CD4-positive, alpha-beta memory T cell (primary cell): ENCODE measurements around the gene CD93. TPM values are rescaled to one million over a fixed set of nuclear protein-coding genes. Genes with fewer than 3 reads are reported as not detected.

ENCODE experiments used
- CTCF ChIA-PET: fragments of 350-600 bp; sonication (Branson Sonifier 250); formaldehyde crosslinking; loops from one replicate; lab custom pipeline; 2021; ENCODE audit warnings: inconsistent platforms; ENCODE audit not compliant: partially characterized antibody; lab: Charles Lee
- POLR2A ChIA-PET: fragments of 350-600 bp; sonication (Branson Sonifier 250); formaldehyde crosslinking; loops from one replicate; lab custom pipeline; 2021; ENCODE audit not compliant: partially characterized antibody; lab: Charles Lee
- DNase-seq, 5 donors: peaks; one replicate each; pipeline versions ENCODE4 v3.0.0 to v3.0.0-alpha.2; 2020 to 2022; ENCODE audit warnings: mixed read lengths in 1 of 5
- H3K27ac ChIP-seq: one replicate; pipeline ENCODE4 v1.7.0; 2013; ENCODE audit warnings: low read depth, low read length
- H3K27me3 ChIP-seq: 2 replicates; pipeline ENCODE4 v1.7.0; 2013; ENCODE audit warnings: mild to moderate bottlenecking, low read length, moderate library complexity; ENCODE audit not compliant: insufficient read depth
- H3K36me3 ChIP-seq: 2 replicates; pipeline ENCODE4 v1.7.0; 2013; ENCODE audit warnings: mild to moderate bottlenecking, low read length, moderate library complexity; ENCODE audit not compliant: insufficient read depth
- H3K4me1 ChIP-seq: 2 replicates; pipeline ENCODE4 v1.7.0; 2013; ENCODE audit warnings: mild to moderate bottlenecking, low read length, moderate library complexity; ENCODE audit not compliant: insufficient read depth
- H3K4me3 ChIP-seq, 2 donors: one replicate each; pipeline ENCODE4 v1.7.0; 2013; ENCODE audit warnings: low read length in 2 of 2, mild to moderate bottlenecking in 1 of 2
- H3K9me3 ChIP-seq, 2 donors: one replicate each; pipeline ENCODE4 v1.7.0; 2013; ENCODE audit warnings: low read length in 2 of 2, control low read depth in 1 of 2; ENCODE audit not compliant: control insufficient read depth in 1 of 2
- H3K27ac Mint-ChIP-seq, 7 donors: one replicate each; pipeline ENCODE4 v1.8.0; 2020 to 2021; ENCODE audit warnings: mixed read lengths in 7 of 7, mild to moderate bottlenecking in 6 of 7, inconsistent platforms in 3 of 7, moderate library complexity in 3 of 7
- H3K27me3 Mint-ChIP-seq, 2 donors: one replicate each; pipeline ENCODE4 v1.8.0; 2020 to 2021; ENCODE audit warnings: mixed read lengths in 2 of 2
- H3K36me3 Mint-ChIP-seq, 2 donors: one replicate each; pipeline ENCODE4 v1.8.0; 2020 to 2021; ENCODE audit warnings: mixed read lengths in 2 of 2, inconsistent platforms in 1 of 2, mild to moderate bottlenecking in 1 of 2
- H3K4me1 Mint-ChIP-seq, 4 donors: one replicate each; pipeline ENCODE4 v1.8.0; 2020 to 2021; ENCODE audit warnings: mixed read lengths in 4 of 4, mild to moderate bottlenecking in 1 of 4
- H3K4me3 Mint-ChIP-seq, 8 donors: one replicate each; pipeline ENCODE4 v1.8.0; 2020 to 2021; ENCODE audit warnings: mixed read lengths in 8 of 8, mild to moderate bottlenecking in 7 of 8, moderate library complexity in 6 of 8, inconsistent platforms in 3 of 8
- H3K9me3 Mint-ChIP-seq, 8 donors: one replicate each; pipeline ENCODE4 v1.8.0; 2020 to 2021; ENCODE audit warnings: mixed read lengths in 8 of 8, mild to moderate bottlenecking in 5 of 8, inconsistent platforms in 3 of 8, moderate library complexity in 1 of 8
- intact Hi-C: fragments of 100-400 bp; cut with micrococcal nuclease; formaldehyde crosslinking; loops from one replicate; pipeline ENCODE4 v1.15.1; 2023
- polyA plus RNA-seq, 2 donors: library from polyadenylated mRNA; unstranded; fragments of 300-500 nt; fragmentation: Illumina TruSeq; gene quantifications; one replicate each; pipeline ENCODE4 v1.2.3, GENCODE V29; 2021
- total RNA-seq, 2 experiments: library from RNA; stranded (reverse); gene quantifications; one replicate each; pipeline ENCODE4 v1.2.3, GENCODE V29; 2021

CD93 gene
- total and polyA plus RNA-seq, 4 experiments from 2014 or later, result 0.55 to 1.3 (median 1.2) TPM; not detected in 1

- H3K27ac Mint-ChIP-seq, result peak overlapping the region in 1 of 7 donors; percentile 48
- no peak overlapping the region for H3K4me3 Mint-ChIP-seq
- H3K4me1 Mint-ChIP-seq, result no peaks in the 10 kb centered on the region
- no peaks in the 10 kb centered on the region for H3K9me3 Mint-ChIP-seq
- Histone ChIP-seq H3K9me3 (no peaks in the 10 kb centered on the region), H3K4me3 (no peak overlapping the region), H3K27me3 (no peaks in the 10 kb centered on the region), H3K27ac (no peak overlapping the region), H3K36me3 (no peaks in the 10 kb centered on the region), H3K4me1 (no peaks in the 10 kb centered on the region)
- ChIA-PET POLR2A (no interaction called here), CTCF (no interaction called here)
- no peak for DNase-seq
- H3K36me3 Mint-ChIP-seq, result no peaks in the 10 kb centered on the region
- peaks cover 0 to 2% of the 10 kb centered on the region in 2 donors for H3K27me3 Mint-ChIP-seq
- intact Hi-C loops, result no loop called here
These were observed 27.9 kb upstream of the CD93 start for GRCh38 chr20:23114018-23114417.

GRCh38 chr20:23112595-23112994 lies 26.5 kb upstream of the CD93 start:
- peaks cover 0 to 2% of the 10 kb centered on the region in 2 donors for H3K27me3 Mint-ChIP-seq
- H3K36me3 ChIP-seq, result no peaks in the 10 kb centered on the region
- no peaks in the 10 kb centered on the region for H3K4me1 Mint-ChIP-seq
- intact Hi-C loops, result no loop called here
- H3K9me3 ChIP-seq, result no peaks in the 10 kb centered on the region
- no peaks in the 10 kb centered on the region for H3K27me3 ChIP-seq
- H3K4me3 ChIP-seq, result no peak overlapping the region
- H3K9me3 Mint-ChIP-seq, result no peaks in the 10 kb centered on the region
- H3K36me3 Mint-ChIP-seq, result no peaks in the 10 kb centered on the region
- DNase-seq, result no peak
- no peak overlapping the region for H3K27ac ChIP-seq
- CTCF ChIA-PET, result no interaction called here
- no peak overlapping the region for H3K4me3 Mint-ChIP-seq
- H3K27ac Mint-ChIP-seq, result no peak overlapping the region
- POLR2A ChIA-PET, result no interaction called here
- H3K4me1 ChIP-seq, result no peaks in the 10 kb centered on the region

GRCh38 chr20:23111944-23112342 lies 25.8 kb upstream of the CD93 start:
- H3K27ac ChIP-seq, result no peak overlapping the region
- intact Hi-C loops, result no loop called here
- H3K9me3 ChIP-seq, result no peaks in the 10 kb centered on the region
- H3K36me3 ChIP-seq, result no peaks in the 10 kb centered on the region
- no peaks in the 10 kb centered on the region for H3K27me3 ChIP-seq
- H3K36me3 Mint-ChIP-seq, result no peaks in the 10 kb centered on the region
- ChIA-PET CTCF (no interaction called here), POLR2A (no interaction called here)
- no peak overlapping the region for H3K27ac Mint-ChIP-seq
- H3K4me1 Mint-ChIP-seq, result no peaks in the 10 kb centered on the region
- DNase-seq, result no peak
- peaks cover 0 to 2% of the 10 kb centered on the region in 2 donors for H3K27me3 Mint-ChIP-seq
- no peaks in the 10 kb centered on the region for H3K9me3 Mint-ChIP-seq
- H3K4me3 ChIP-seq, result no peak overlapping the region
- H3K4me1 ChIP-seq, result no peaks in the 10 kb centered on the region
- no peak overlapping the region for H3K4me3 Mint-ChIP-seq

- H3K27ac ChIP-seq, result no peak overlapping the region
- ChIA-PET POLR2A (no interaction called here), CTCF (no interaction called here)
- H3K4me1 ChIP-seq, result no peaks in the 10 kb centered on the region
- intact Hi-C loops, result no loop called here
- DNase-seq, result no peak
- Mint-ChIP-seq H3K27me3 (peaks cover 0 to 2% of the 10 kb centered on the region in 2 donors), H3K9me3 (no peaks in the 10 kb centered on the region), H3K27ac (no peak overlapping the region), H3K36me3 (no peaks in the 10 kb centered on the region), H3K4me1 (no peaks in the 10 kb centered on the region), H3K4me3 (no peak overlapping the region)
- H3K27me3 ChIP-seq, result no peaks in the 10 kb centered on the region
- no peaks in the 10 kb centered on the region for H3K9me3 ChIP-seq
- no peaks in the 10 kb centered on the region for H3K36me3 ChIP-seq
- H3K4me3 ChIP-seq, result no peak overlapping the region
These were observed 25.3 kb upstream of the CD93 start for GRCh38 chr20:23111307-23111943.

GRCh38 chr20:23108871-23109270 lies 22.7 kb upstream of the CD93 start:
- no peaks in the 10 kb centered on the region for H3K4me1 Mint-ChIP-seq
- H3K27ac Mint-ChIP-seq, result no peak overlapping the region
- Histone ChIP-seq H3K27me3 (no peaks in the 10 kb centered on the region), H3K36me3 (no peaks in the 10 kb centered on the region), H3K4me1 (no peaks in the 10 kb centered on the region), H3K27ac (no peak overlapping the region), H3K4me3 (no peak overlapping the region), H3K9me3 (no peaks in the 10 kb centered on the region)
- H3K36me3 Mint-ChIP-seq, result no peaks in the 10 kb centered on the region
- ChIA-PET POLR2A (no interaction called here), CTCF (no interaction called here)
- intact Hi-C loops, result no loop called here
- H3K9me3 Mint-ChIP-seq, result no peaks in the 10 kb centered on the region
- DNase-seq, result no peak
- no peak overlapping the region for H3K4me3 Mint-ChIP-seq
- H3K27me3 Mint-ChIP-seq, result peaks cover 0 to 2% of the 10 kb centered on the region in 2 donors

- no peaks in the 10 kb centered on the region for H3K9me3 Mint-ChIP-seq
- no peak overlapping the region for H3K4me3 Mint-ChIP-seq
- H3K36me3 Mint-ChIP-seq, result no peaks in the 10 kb centered on the region
- intact Hi-C loops, result no loop called here
- peaks cover 0 to 2% of the 10 kb centered on the region in 2 donors for H3K27me3 Mint-ChIP-seq
- ChIA-PET CTCF (no interaction called here), POLR2A (no interaction called here)
- no peaks in the 10 kb centered on the region for H3K36me3 ChIP-seq
- H3K4me1 Mint-ChIP-seq, result no peaks in the 10 kb centered on the region
- no peak overlapping the region for H3K4me3 ChIP-seq
- H3K27ac ChIP-seq, result no peak overlapping the region
- DNase-seq, result no peak
- H3K9me3 ChIP-seq, result no peaks in the 10 kb centered on the region
- no peaks in the 10 kb centered on the region for H3K27me3 ChIP-seq
- no peak overlapping the region for H3K27ac Mint-ChIP-seq
- no peaks in the 10 kb centered on the region for H3K4me1 ChIP-seq
These were observed 21.3 kb upstream of the CD93 start for GRCh38 chr20:23107466-23107865.

GRCh38 chr20:23106271-23106851 lies 20.2 kb upstream of the CD93 start:
- no peak overlapping the region for H3K27ac Mint-ChIP-seq
- POLR2A ChIA-PET, result no interaction called here

More at GRCh38 chr20:23106271-23106851, 20.2 kb upstream of the CD93 start:
- Histone ChIP-seq H3K4me3 (no peak overlapping the region), H3K27ac (no peak overlapping the region), H3K27me3 (no peaks in the 10 kb centered on the region), H3K9me3 (no peaks in the 10 kb centered on the region), H3K36me3 (no peaks in the 10 kb centered on the region), H3K4me1 (no peaks in the 10 kb centered on the region)
- Mint-ChIP-seq H3K36me3 (no peaks in the 10 kb centered on the region), H3K4me1 (no peaks in the 10 kb centered on the region), H3K27me3 (peaks cover 0 to 2% of the 10 kb centered on the region in 2 donors), H3K4me3 (no peak overlapping the region), H3K9me3 (no peaks in the 10 kb centered on the region)
- DNase-seq, result no peak
- intact Hi-C loops, result no loop called here
- CTCF ChIA-PET, result no interaction called here
